ENCODE results near the gene PAAF1. TPM values are rescaled to one million over a fixed set of nuclear protein-coding genes. Genes with fewer than 3 reads are reported as not detected.

Gene PAAF1
- total and polyA plus RNA-seq, 2 experiments from 2014 or later = 13.6 to 18.1 TPM

- peaks cover 18% of the 10 kb centered on the region; the same call in 2 of the 3 replicates for H3K36me3 Mint-ChIP-seq (ENCODE audit: low read depth)
- H3K4me1 Mint-ChIP-seq = no peaks in the 10 kb centered on the region
- Histone ChIP-seq H3K36me3 (ENCODE audit: insufficient read depth) (peaks cover 6% of the 10 kb centered on the region; the same call in 1 of the 2 replicates), H4K20me1 (replicated peaks; ENCODE audit: insufficient read depth) (no peaks in the 10 kb centered on the region; the same call in 1 of the 2 replicates), H3F3A (replicated peaks; ENCODE audit: low read depth) (no peaks in the 10 kb centered on the region), H3K4me3 (no peak overlapping the region), H3K4me1 (ENCODE audit: insufficient read depth) (no peaks in the 10 kb centered on the region), H3K79me2 (replicated peaks; ENCODE audit: insufficient read depth) (no peaks in the 10 kb centered on the region), H3K27ac (ENCODE audit: low read depth) (no peak overlapping the region), H3K27me3 (ENCODE audit: insufficient read depth) (no peaks in the 10 kb centered on the region), H2AFZ (no peak overlapping the region), H3K4me2 (no peak overlapping the region), H3K9me2 (ENCODE audit: insufficient read depth) (no peaks in the 10 kb centered on the region)
- H3K9me3 Mint-ChIP-seq = peaks cover 4% of the 10 kb centered on the region; the same call in 1 of the 3 replicates
- no peak for DNase-seq (ENCODE audit: low spot score)
- no peak overlapping the region for H3K4me3 Mint-ChIP-seq
- H3K27me3 Mint-ChIP-seq (ENCODE audit: insufficient read depth, low read depth, poor library complexity) = no peaks in the 10 kb centered on the region
- no peak overlapping the region for H3K27ac Mint-ChIP-seq
- no peak for ATAC-seq
- TF ChIP-seq REST (IDR thresholded peaks at IDR 0.05; ENCODE audit: unreplicated experiment) (no peak), EZH2phosphoT487 (IDR thresholded peaks at IDR 0.05; ENCODE audit: unreplicated experiment) (no peak), EZH2 (IDR thresholded peaks at IDR 0.05; ENCODE audit: low read depth, unreplicated experiment) (no peak), ZNF114 (CRISPR knock-in tag; IDR thresholded peaks at IDR 0.05) (no peak), JUNB (IDR thresholded peaks at IDR 0.05; ENCODE audit: unreplicated experiment) (no peak), ZNF331 (CRISPR knock-in tag; IDR thresholded peaks at IDR 0.05; ENCODE audit: low read depth) (no peak), ZNF462 (CRISPR knock-in tag; IDR thresholded peaks at IDR 0.05) (no peak), CREB1 (CRISPR knock-in tag; IDR thresholded peaks at IDR 0.05; ENCODE audit: low read depth) (no peak), STAT1 (IDR thresholded peaks at IDR 0.05; ENCODE audit: unreplicated experiment) (no peak), NANOG (IDR thresholded peaks at IDR 0.05; ENCODE audit: borderline replicate concordance) (no peak), CTCF (conservative IDR thresholded peaks at IDR 0.05; ENCODE audit: low read depth in 2 of 2) (no peak)
These were observed 16.2 kb downstream of the PAAF1 start for GRCh38 chr11:73893041-73893440.
